NT2/D1 (cell line): ENCODE results near the gene PNPT1.
"Not testable (repeated sequence)": the region's sequence is repeated elsewhere in the genome, so short reads cannot be mapped to it uniquely, and the experiment has no call there.

ENCODE experiments used
- DNase-seq: peaks from one replicate; pipeline ENCODE4 v3.0.0-alpha.2; 2011; ENCODE audit warnings: low read depth, low spot score
- H3K27me3 ChIP-seq: 2 replicates; pipeline ENCODE4 v1.6.0; 2011; ENCODE audit warnings: mild to moderate bottlenecking; ENCODE audit not compliant: insufficient read length, insufficient read depth
- H3K36me3 ChIP-seq: 2 replicates; pipeline ENCODE4 v1.6.1; 2011; ENCODE audit warnings: mild to moderate bottlenecking, low read length, mixed read lengths; ENCODE audit not compliant: insufficient read depth, insufficient read length
- H3K4me1 ChIP-seq: 2 replicates; pipeline ENCODE4 v1.5.1; 2011; ENCODE audit not compliant: insufficient read depth, insufficient read length
- H3K4me3 ChIP-seq: 2 replicates; pipeline ENCODE4 v1.5.1; 2011; ENCODE audit warnings: low read depth; ENCODE audit not compliant: insufficient read length
- H3K9ac ChIP-seq: 2 replicates; pipeline ENCODE4 v1.6.0; 2011; ENCODE audit warnings: low read depth; ENCODE audit not compliant: insufficient read length
- H3K9me3 ChIP-seq: 2 replicates; pipeline ENCODE4 v1.5.1; 2011; ENCODE audit warnings: mild to moderate bottlenecking, low read length; ENCODE audit not compliant: insufficient read depth
- SUZ12 ChIP-seq: IDR thresholded peaks from 2 replicates; pipeline ENCODE4 v1.6.1; 2011; ENCODE audit not compliant: insufficient read length, insufficient read depth; ENCODE audit errors: extremely low read depth
- YY1 ChIP-seq: IDR thresholded peaks from 2 replicates; pipeline ENCODE4 v1.6.1; 2011; ENCODE audit not compliant: insufficient read length, insufficient read depth
- ZNF274 ChIP-seq: IDR thresholded peaks from 2 replicates; pipeline ENCODE4 v1.6.1; 2011; ENCODE audit warnings: mild to moderate bottlenecking, low read depth, low read length

PNPT1 gene

DNA sequence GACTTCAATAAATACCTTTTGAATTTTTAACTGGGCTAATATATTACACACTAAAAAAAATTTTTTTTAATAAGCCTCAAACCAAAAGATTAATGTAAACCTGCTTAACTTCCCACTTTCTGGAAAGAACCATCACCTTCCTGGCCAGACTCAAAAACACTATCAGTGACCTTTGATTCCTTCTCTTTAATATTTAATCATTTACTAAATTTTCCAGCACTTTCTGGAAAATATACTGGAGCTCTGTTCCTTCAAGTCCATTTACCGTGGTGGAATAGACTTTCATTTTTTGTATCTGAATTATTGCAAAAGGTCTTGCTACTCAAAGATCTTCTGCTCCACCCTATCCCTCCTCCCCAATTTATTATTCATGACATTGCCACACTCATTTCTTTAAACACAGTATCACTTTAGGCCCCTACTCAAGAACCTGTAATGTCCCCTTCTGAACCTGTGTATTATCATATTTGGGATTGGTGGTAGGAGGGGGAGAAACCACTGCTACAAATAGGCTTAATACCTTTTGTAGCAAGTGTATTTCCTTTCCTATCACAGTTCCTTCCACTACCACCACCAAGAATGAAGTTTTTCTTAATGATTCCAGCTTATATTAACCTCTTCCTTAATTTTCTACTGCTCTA is 83.6 kb downstream of the PNPT1 start:
- no peaks in the 10 kb centered on the region for H3K27me3 ChIP-seq
- H3K4me1 ChIP-seq, result no peaks in the 10 kb centered on the region
- no peaks in the 10 kb centered on the region for H3K9me3 ChIP-seq
- no peak for TF ChIP-seq ZNF274
- no peak for TF ChIP-seq YY1
- no peak for TF ChIP-seq SUZ12
- H3K9ac ChIP-seq, result no peak overlapping the region
- H3K36me3 ChIP-seq, result peaks cover 28% of the 10 kb centered on the region
- DNase-seq, result no peak
- H3K4me3 ChIP-seq, result no peak overlapping the region

DNA sequence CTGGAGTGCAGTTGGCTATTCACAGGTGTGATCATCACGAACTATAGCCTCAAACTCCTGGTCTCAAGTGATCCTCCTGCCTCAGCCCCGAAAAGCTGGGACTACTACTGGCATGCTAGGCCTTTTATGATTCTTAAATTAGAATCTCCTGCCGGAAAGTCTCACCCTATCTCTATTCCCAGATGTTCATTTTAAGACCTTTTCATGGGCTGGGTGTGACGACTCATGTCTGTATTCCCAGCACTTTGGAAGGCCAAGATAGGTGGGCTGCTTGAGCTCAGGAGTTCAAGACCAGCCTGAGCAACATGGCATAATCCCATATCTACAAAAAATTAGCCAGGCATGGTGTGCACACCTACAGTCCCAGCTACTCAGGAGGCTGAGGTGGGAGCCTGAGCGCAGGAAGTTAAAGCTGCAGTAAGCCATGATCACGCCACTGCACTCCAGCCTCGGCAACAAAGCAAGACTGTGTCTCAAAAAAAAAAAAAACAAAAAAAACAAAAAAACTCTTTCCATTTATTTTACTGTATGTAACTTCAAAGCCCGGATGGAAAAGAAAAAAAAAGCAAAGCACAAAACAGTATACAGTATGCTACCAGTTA is 84.3 kb downstream of the PNPT1 start:
- Histone ChIP-seq H3K9ac (no peak overlapping the region), H3K4me1 (no peaks in the 10 kb centered on the region), H3K9me3 (no peaks in the 10 kb centered on the region), H3K27me3 (no peaks in the 10 kb centered on the region), H3K36me3 (peaks cover 22% of the 10 kb centered on the region), H3K4me3 (no peak overlapping the region)
- TF ChIP-seq SUZ12, result no peak
- no peak for TF ChIP-seq ZNF274
- TF ChIP-seq YY1, result no peak
- no peak for DNase-seq

GRCh38 chr2:55607717-55608116 is 85.9 kb downstream of the PNPT1 start:
- no peaks in the 10 kb centered on the region for H3K4me1 ChIP-seq
- H3K4me3 ChIP-seq, result no peak overlapping the region
- peaks cover 23% of the 10 kb centered on the region for H3K36me3 ChIP-seq
- no peak for TF ChIP-seq ZNF274
- no peak for DNase-seq
- H3K9me3 ChIP-seq, result no peaks in the 10 kb centered on the region
- no peaks in the 10 kb centered on the region for H3K27me3 ChIP-seq
- H3K9ac ChIP-seq, result no peak overlapping the region

GRCh38 chr2:55604027-55604565 is 89.5 kb downstream of the PNPT1 start:
- TF ChIP-seq ZNF274 (no peak), YY1 (no peak), SUZ12 (no peak)
- H3K36me3 ChIP-seq, result peaks cover 23% of the 10 kb centered on the region
- H3K27me3 ChIP-seq, result no peaks in the 10 kb centered on the region
- no peaks in the 10 kb centered on the region for H3K9me3 ChIP-seq
- no peak overlapping the region for H3K9ac ChIP-seq
- H3K4me3 ChIP-seq, result no peak overlapping the region
- no peak for DNase-seq
- no peaks in the 10 kb centered on the region for H3K4me1 ChIP-seq

GRCh38 chr2:55601849-55602248 is 91.8 kb downstream of the PNPT1 start:
- H3K4me1 ChIP-seq, result no peaks in the 10 kb centered on the region
- peaks cover 35% of the 10 kb centered on the region for H3K36me3 ChIP-seq
- H3K4me3 ChIP-seq, result no peak overlapping the region
- no peaks in the 10 kb centered on the region for H3K9me3 ChIP-seq
- TF ChIP-seq ZNF274 (no peak), SUZ12 (no peak), YY1 (no peak)
- H3K9ac ChIP-seq, result no peak overlapping the region
- DNase-seq, result no peak
- H3K27me3 ChIP-seq, result no peaks in the 10 kb centered on the region

DNA sequence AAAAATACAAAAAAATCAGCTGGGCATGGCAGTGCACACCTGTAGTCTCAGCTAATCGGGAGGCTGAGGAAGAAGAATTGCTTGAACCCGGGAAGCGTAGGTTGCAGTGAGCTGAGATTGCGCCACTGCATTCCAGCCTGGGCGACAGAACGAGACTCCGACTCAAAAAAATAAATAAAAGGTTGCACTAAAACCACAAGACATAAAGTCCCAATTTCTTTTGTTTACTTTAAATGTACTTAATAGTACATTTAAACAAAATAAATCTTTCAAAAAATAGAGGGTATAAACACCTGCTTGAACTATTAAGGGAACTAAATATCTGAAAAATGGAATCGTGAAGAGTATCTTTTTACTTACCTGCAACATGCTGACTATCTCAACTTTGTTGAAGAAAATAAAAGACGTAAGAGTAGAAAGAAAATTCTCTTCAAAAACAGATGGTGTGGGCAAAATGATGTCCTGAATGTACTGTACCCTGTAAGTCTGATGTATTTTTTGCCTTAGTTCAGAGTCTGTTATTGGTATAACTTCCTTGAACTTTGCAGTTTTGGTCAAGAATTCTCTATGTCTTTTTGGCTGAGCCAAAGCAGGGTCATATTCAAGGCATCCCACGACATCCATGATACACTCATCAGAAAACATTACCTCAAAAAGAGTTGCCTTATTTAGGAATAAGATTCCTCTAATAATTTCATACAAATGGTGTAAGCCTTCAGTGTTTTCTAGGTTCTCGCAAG is 95.4 kb downstream of the PNPT1 start:
- Histone ChIP-seq H3K4me1 (no peaks in the 10 kb centered on the region), H3K27me3 (no peaks in the 10 kb centered on the region), H3K9me3 (no peaks in the 10 kb centered on the region), H3K36me3 (peaks cover 45% of the 10 kb centered on the region), H3K9ac (no peak overlapping the region), H3K4me3 (no peak overlapping the region)
- no peak for DNase-seq
- TF ChIP-seq SUZ12 (no peak), ZNF274 (no peak), YY1 (no peak)

DNA sequence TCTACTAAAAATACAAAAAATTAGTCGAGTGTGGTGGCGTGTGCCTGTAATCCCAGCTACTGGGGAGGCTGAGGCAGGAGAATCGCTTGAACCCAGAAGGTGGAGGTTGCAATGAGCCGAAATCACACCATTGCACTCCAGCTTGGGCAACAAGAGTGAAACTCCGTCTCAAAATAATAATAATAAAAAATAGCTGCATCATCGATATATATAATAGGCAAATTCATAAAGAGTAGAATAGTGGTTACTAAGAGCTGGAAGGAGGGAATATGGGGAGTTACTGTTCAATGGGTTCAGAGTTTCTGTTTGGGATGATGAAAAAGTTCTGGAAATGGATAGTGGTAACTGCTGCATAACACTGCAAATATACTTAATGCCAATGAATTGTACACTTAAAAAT is 96.8 kb downstream of the PNPT1 start:
- not testable (repeated sequence) for H3K4me1 ChIP-seq, H3K27me3 ChIP-seq, H3K9me3 ChIP-seq, H3K9ac ChIP-seq, DNase-seq, H3K4me3 ChIP-seq
- peaks cover 33% of the 10 kb centered on the region for H3K36me3 ChIP-seq
